Tibial nerve (tissue), 4 donors: ENCODE data around the gene RUNX1.

ENCODE experiments used
- EP300 ChIP-seq, 2 donors: sonication (generic); formaldehyde crosslinking; IDR thresholded peaks; one replicate each; pipeline ENCODE4 v1.6.1; 2017; ENCODE audit warnings: antibody characterized with exemption in 2 of 2, mild to moderate bottlenecking in 1 of 2
- TF ChIP-seq, protein P1 (sequence below), 5 experiments: fragments of 200-600 bp in 3 of 5; fragments of 450-650 bp in 2 of 5; sonication (generic) in 3 of 5; IDR thresholded peaks; one replicate each; pipeline ENCODE4 v1.5.1; 2016 to 2019; ENCODE audit warnings: antibody characterized with exemption in 5 of 5, mild to moderate bottlenecking in 3 of 5, moderate library complexity in 2 of 5

- peak in 1 of 2 donors; percentile 55 for TF ChIP-seq EP300 (IDR thresholded peaks at IDR 0.05)
- TF ChIP-seq, protein P1, sequence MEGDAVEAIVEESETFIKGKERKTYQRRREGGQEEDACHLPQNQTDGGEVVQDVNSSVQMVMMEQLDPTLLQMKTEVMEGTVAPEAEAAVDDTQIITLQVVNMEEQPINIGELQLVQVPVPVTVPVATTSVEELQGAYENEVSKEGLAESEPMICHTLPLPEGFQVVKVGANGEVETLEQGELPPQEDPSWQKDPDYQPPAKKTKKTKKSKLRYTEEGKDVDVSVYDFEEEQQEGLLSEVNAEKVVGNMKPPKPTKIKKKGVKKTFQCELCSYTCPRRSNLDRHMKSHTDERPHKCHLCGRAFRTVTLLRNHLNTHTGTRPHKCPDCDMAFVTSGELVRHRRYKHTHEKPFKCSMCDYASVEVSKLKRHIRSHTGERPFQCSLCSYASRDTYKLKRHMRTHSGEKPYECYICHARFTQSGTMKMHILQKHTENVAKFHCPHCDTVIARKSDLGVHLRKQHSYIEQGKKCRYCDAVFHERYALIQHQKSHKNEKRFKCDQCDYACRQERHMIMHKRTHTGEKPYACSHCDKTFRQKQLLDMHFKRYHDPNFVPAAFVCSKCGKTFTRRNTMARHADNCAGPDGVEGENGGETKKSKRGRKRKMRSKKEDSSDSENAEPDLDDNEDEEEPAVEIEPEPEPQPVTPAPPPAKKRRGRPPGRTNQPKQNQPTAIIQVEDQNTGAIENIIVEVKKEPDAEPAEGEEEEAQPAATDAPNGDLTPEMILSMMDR (IDR thresholded peaks at IDR 0.05), result peak; percentile 69 to 90 (median 83)
These were observed 303.4 kb downstream of the RUNX1 start for GRCh38 chr21:34745557-34746255.
